PC-3 (cell line): ENCODE results near the gene SLC2A4.

Experiments
- CTCF ChIP-seq: fragments of 300-600 bp; sonication (generic); conservative IDR thresholded peaks from 2 replicates; pipeline ENCODE4 v1.5.1; 2017; ENCODE audit warnings: antibody characterized with exemption, low read depth, mild to moderate bottlenecking, low read length
- EZH2 ChIP-seq: fragments of 300-600 bp; sonication (generic); IDR thresholded peaks from one replicate; pipeline ENCODE4 v1.6.1; 2017; ENCODE audit warnings: antibody characterized with exemption, mild to moderate bottlenecking, low read length; ENCODE audit not compliant: unreplicated experiment

DNA sequence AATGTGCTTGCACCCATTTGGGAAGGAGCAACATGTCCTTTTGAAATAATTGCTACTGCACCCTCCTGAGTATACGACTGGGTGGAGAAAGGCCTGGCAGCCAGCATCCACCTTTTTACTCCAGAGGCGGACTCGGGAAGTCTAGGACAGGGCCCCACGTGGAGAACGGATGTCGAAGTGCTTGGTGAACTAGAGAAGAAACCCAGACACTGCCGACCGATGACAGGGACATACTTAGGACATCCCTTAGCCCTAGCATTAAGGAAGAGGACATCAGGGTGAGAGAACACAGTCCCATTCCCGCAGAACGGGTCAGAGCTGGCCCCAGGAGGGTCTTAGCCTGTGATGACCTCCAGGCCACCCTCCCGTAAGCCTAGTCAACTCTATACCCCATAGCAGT lies 9.2 kb downstream of the SLC2A4 start:
- TF ChIP-seq CTCF, result no peak
- TF ChIP-seq EZH2, result no peak
